HepG2 (cell line): Measurements from ENCODE around the gene AK3. TPM values are rescaled to one million over a fixed set of nuclear protein-coding genes. Genes with fewer than 3 reads are reported as not detected.
A peak's percentile ranks its signal among the peaks of the same experiment; 100 is the strongest.

Source experiments
- ARHGAP35 ChIP-seq: sonication (generic); formaldehyde crosslinking; IDR thresholded peaks from 2 replicates; pipeline ENCODE4 v1.9.0; 2022; ENCODE audit warnings: mild to moderate bottlenecking, inconsistent platforms, moderate library complexity, missing genetic modification reagents, borderline replicate concordance
- CCDC6 ChIP-seq: sonication (generic); formaldehyde crosslinking; IDR thresholded peaks from 2 replicates; pipeline ENCODE4 v1.8.1; 2022; ENCODE audit warnings: mild to moderate bottlenecking, missing genetic modification reagents, moderate library complexity
- E2F5 ChIP-seq: sonication (generic); formaldehyde crosslinking; conservative IDR thresholded peaks from 2 replicates; pipeline ENCODE4 v1.4.0; 2020; ENCODE audit warnings: missing genetic modification reagents
- EHMT2 ChIP-seq: fragments of 200-600 bp; sonication (generic); IDR thresholded peaks from 2 replicates; pipeline ENCODE4 v1.7.0; 2017; ENCODE audit warnings: antibody characterized with exemption, low read depth, low read length, borderline replicate concordance
- ELF1 ChIP-seq: sonication (generic); formaldehyde crosslinking; IDR thresholded peaks from 2 replicates; pipeline ENCODE4 v1.4.0; 2020; ENCODE audit warnings: missing genetic modification reagents
- HMGXB4 ChIP-seq, 2 experiments: sonication (generic) in 1 of 2; formaldehyde crosslinking in 1 of 2; IDR thresholded peaks; 2 replicates each; pipeline versions ENCODE4 v1.4.0 to v1.6.1; 2018 to 2020; ENCODE audit warnings: missing genetic modification reagents in 2 of 2, borderline replicate concordance in 1 of 2, low read depth in 1 of 2, mild to moderate bottlenecking in 1 of 2, missing biosample characterization in 1 of 2
- HNF4A ChIP-seq: sonication (generic); formaldehyde crosslinking; IDR thresholded peaks from 2 replicates; pipeline ENCODE4 v1.4.0; 2020; ENCODE audit warnings: missing genetic modification reagents
- HNRNPL ChIP-seq: fragments of 200-400 bp; formaldehyde crosslinking; IDR thresholded peaks from 2 replicates; pipeline ENCODE4 v1.6.1; 2017; ENCODE audit warnings: mild to moderate bottlenecking, low read depth, low read length
- IRX3 ChIP-seq: sonication (generic); formaldehyde crosslinking; IDR thresholded peaks from 2 replicates; pipeline ENCODE4 v1.8.1; 2023; ENCODE audit warnings: mild to moderate bottlenecking, low read depth, missing genetic modification reagents, borderline replicate concordance
- KMT2A ChIP-seq: sonication (generic); formaldehyde crosslinking; IDR thresholded peaks from 2 replicates; pipeline ENCODE4 v1.4.0; 2020; ENCODE audit warnings: missing genetic modification reagents
- PAF1 ChIP-seq: IDR thresholded peaks from 2 replicates; pipeline ENCODE4 v1.6.1; 2016; ENCODE audit warnings: missing genetic modification reagents, missing compliant biosample characterization
- PHF8 ChIP-seq: sonication (generic); formaldehyde crosslinking; IDR thresholded peaks from 2 replicates; pipeline ENCODE4 v1.5.0; 2020; ENCODE audit warnings: missing genetic modification reagents
- POGZ ChIP-seq: sonication (generic); formaldehyde crosslinking; IDR thresholded peaks from 2 replicates; pipeline ENCODE4 v1.4.0; 2020; ENCODE audit warnings: mild to moderate bottlenecking, missing genetic modification reagents
- POLR2G ChIP-seq: fragments of 200-400 bp; formaldehyde crosslinking; IDR thresholded peaks from 2 replicates; pipeline ENCODE4 v1.6.1; 2018; ENCODE audit warnings: mild to moderate bottlenecking, low read depth, low read length, moderate library complexity
- RNF2 ChIP-seq: fragments of 450-650 bp; conservative IDR thresholded peaks from 2 replicates; pipeline ENCODE4 v1.6.1; 2016; ENCODE audit warnings: low read depth
- SIN3A ChIP-seq: IDR thresholded peaks from 2 replicates; pipeline ENCODE4 v1.6.1; 2011; ENCODE audit warnings: low read depth, mild to moderate bottlenecking, control low read depth, low read length, borderline replicate concordance
- SNAI1 ChIP-seq: sonication (generic); formaldehyde crosslinking; IDR thresholded peaks from 2 replicates; pipeline ENCODE4 v1.5.0; 2020; ENCODE audit warnings: mild to moderate bottlenecking, missing genetic modification reagents, borderline replicate concordance
- TRAFD1 ChIP-seq: sonication (generic); formaldehyde crosslinking; IDR thresholded peaks from 2 replicates; pipeline ENCODE4 v1.5.1; 2020; ENCODE audit warnings: missing genetic modification reagents, mild to moderate bottlenecking, borderline replicate concordance
- ZMAT3 ChIP-seq: sonication (generic); formaldehyde crosslinking; conservative IDR thresholded peaks from 2 replicates; pipeline ENCODE4 v1.7.0; 2021; ENCODE audit warnings: missing genetic modification reagents
- ZNF558 ChIP-seq: sonication (generic); formaldehyde crosslinking; IDR thresholded peaks from 2 replicates; pipeline ENCODE4 v1.9.0; 2022; ENCODE audit warnings: mild to moderate bottlenecking, missing genetic modification reagents, borderline replicate concordance
- ZNF883 ChIP-seq: sonication (generic); formaldehyde crosslinking; IDR thresholded peaks from 2 replicates; pipeline ENCODE4 v1.5.1; 2020; ENCODE audit warnings: mild to moderate bottlenecking, missing genetic modification reagents; ENCODE audit errors: not compliant biosample characterization
- ZNF891 ChIP-seq: sonication (generic); formaldehyde crosslinking; IDR thresholded peaks from 2 replicates; pipeline ENCODE4 v1.5.0; 2020; ENCODE audit warnings: mild to moderate bottlenecking, missing genetic modification reagents
- polyA plus RNA-seq, 8 experiments: library from polyadenylated mRNA; depleted of rRNA in 3 of 8; stranded (reverse) in 7 of 8; unstranded in 1 of 8; fragments of >200 nt; fragmentation: Illumina TruSeq in 4 of 8; extraction: Trizol in 4 of 8; gene quantifications; 2 replicates each; pipeline versions ENCODE4 v1.2.1 to v1.2.3, GENCODE V29; 2011 to 2016; ENCODE audit warnings: low read depth in 4 of 8, missing spikeins in 1 of 8, mixed read lengths in 1 of 8; ENCODE audit not compliant: insufficient read depth in 1 of 8
- total RNA-seq, 5 experiments: library from RNA; depleted of rRNA; stranded (reverse); fragments of >200 nt; fragmentation: Illumina TruSeq; extraction: Trizol; gene quantifications; 2 replicates each; pipeline ENCODE4 v1.2.3, GENCODE V29; 2016; ENCODE audit warnings: low read depth in 1 of 5
- TF ChIP-seq, protein P1 (sequence below): sonication (generic); formaldehyde crosslinking; IDR thresholded peaks from 2 replicates; pipeline ENCODE4 v1.5.0; 2020; ENCODE audit warnings: mild to moderate bottlenecking, missing genetic modification reagents

Gene AK3
- total and polyA plus RNA-seq, 2 of the 13 experiments (the other 11 are each of a cell fraction or from before 2014, with no cell fraction given): 76.8 to 109 TPM

GRCh38 chr9:4666042-4666699 lies 74.8 kb downstream of the AK3 start, which contains the start of gene SPATA6L (continued):
- TF ChIP-seq, protein P1, sequence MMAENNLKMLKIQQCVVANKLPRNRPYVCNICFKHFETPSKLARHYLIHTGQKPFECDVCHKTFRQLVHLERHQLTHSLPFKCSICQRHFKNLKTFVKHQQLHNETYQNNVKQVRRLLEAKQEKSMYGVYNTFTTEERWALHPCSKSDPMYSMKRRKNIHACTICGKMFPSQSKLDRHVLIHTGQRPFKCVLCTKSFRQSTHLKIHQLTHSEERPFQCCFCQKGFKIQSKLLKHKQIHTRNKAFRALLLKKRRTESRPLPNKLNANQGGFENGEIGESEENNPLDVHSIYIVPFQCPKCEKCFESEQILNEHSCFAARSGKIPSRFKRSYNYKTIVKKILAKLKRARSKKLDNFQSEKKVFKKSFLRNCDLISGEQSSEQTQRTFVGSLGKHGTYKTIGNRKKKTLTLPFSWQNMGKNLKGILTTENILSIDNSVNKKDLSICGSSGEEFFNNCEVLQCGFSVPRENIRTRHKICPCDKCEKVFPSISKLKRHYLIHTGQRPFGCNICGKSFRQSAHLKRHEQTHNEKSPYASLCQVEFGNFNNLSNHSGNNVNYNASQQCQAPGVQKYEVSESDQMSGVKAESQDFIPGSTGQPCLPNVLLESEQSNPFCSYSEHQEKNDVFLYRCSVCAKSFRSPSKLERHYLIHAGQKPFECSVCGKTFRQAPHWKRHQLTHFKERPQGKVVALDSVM (CRISPR knock-in tag): no peak
- TF ChIP-seq HNF4A (CRISPR knock-in tag) (no peak), ARHGAP35 (no peak), E2F5 (CRISPR knock-in tag) (no peak), ZNF883 (CRISPR knock-in tag) (peak; percentile 40), SNAI1 (CRISPR knock-in tag) (no peak), POLR2G (peak; percentile 44; the same call in 1 of the 2 replicates), CCDC6 (CRISPR knock-in tag) (peak; percentile 34; the same call in 1 of the 2 replicates), ELF1 (CRISPR knock-in tag) (peak; percentile 76), HMGXB4 (CRISPR knock-in tag; IDR thresholded peaks at IDR 0.05; ENCODE audit: borderline replicate concordance in 1 of 2, low read depth in 1 of 2) (peak; percentile 47 to 59; a peak in 1 of 4 replicates), EHMT2 (no peak), RNF2 (no peak), IRX3 (CRISPR knock-in tag) (no peak), HNRNPL (no peak), SIN3A (no peak), PHF8 (CRISPR knock-in tag) (peak; percentile 41; the same call in 1 of the 2 replicates), KMT2A (CRISPR knock-in tag) (peak; percentile 58), TRAFD1 (peak; percentile 48; the same call in 1 of the 2 replicates), ZNF891 (CRISPR knock-in tag) (no peak), ZNF558 (CRISPR knock-in tag) (no peak), ZMAT3 (CRISPR knock-in tag) (no peak), POGZ (CRISPR knock-in tag) (peak; percentile 8; the same call in 1 of the 2 replicates), PAF1 (no peak)
